ENCODE results near the gene AUTS2. TPM values are rescaled to one million over a fixed set of nuclear protein-coding genes. Genes with fewer than 3 reads are reported as not detected.

Gene AUTS2
- total and polyA plus RNA-seq, 11 donors: 3.4 to 14.0 (median 7.3) TPM

DNA sequence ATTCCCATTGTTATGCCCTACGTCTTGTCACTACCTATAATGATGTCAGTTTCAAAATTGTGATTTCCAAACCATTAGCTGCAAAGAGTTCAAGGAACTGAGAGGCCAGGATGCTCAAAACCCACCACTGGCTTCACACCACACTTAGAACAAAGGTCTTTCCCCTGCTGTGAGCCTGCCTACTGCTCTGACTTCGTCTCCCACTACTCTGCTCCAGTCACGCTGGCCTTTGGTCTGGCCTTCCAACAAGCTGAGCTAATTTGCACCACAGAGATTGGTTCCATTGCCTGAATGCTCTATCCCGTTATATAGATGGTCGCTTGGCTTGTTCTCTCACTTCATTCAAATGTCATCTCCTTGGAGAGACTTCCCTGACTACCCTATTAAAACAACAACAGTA lies 961.5 kb downstream of the AUTS2 start:
- DNase-seq: no peak
- Histone ChIP-seq H3K4me3 (no peak overlapping the region), H3K9me3 (no peaks in the 10 kb centered on the region), H3K4me1 (no peaks in the 10 kb centered on the region), H3K27ac (no peak overlapping the region), H3K36me3 (no peaks in the 10 kb centered on the region), H3K27me3 (no peaks in the 10 kb centered on the region)
- intact Hi-C loops (cut with DNase I): no loop called here
- 96 to 98% (median 97%) methylated on average over 5 of the region's 5 CpGs for WGBS, 4 donors
- no peak for ATAC-seq
- TF ChIP-seq POLR2A (IDR thresholded peaks at IDR 0.05): no peak
- TF ChIP-seq, protein P1, sequence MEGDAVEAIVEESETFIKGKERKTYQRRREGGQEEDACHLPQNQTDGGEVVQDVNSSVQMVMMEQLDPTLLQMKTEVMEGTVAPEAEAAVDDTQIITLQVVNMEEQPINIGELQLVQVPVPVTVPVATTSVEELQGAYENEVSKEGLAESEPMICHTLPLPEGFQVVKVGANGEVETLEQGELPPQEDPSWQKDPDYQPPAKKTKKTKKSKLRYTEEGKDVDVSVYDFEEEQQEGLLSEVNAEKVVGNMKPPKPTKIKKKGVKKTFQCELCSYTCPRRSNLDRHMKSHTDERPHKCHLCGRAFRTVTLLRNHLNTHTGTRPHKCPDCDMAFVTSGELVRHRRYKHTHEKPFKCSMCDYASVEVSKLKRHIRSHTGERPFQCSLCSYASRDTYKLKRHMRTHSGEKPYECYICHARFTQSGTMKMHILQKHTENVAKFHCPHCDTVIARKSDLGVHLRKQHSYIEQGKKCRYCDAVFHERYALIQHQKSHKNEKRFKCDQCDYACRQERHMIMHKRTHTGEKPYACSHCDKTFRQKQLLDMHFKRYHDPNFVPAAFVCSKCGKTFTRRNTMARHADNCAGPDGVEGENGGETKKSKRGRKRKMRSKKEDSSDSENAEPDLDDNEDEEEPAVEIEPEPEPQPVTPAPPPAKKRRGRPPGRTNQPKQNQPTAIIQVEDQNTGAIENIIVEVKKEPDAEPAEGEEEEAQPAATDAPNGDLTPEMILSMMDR (IDR thresholded peaks at IDR 0.05): no peak

DNA sequence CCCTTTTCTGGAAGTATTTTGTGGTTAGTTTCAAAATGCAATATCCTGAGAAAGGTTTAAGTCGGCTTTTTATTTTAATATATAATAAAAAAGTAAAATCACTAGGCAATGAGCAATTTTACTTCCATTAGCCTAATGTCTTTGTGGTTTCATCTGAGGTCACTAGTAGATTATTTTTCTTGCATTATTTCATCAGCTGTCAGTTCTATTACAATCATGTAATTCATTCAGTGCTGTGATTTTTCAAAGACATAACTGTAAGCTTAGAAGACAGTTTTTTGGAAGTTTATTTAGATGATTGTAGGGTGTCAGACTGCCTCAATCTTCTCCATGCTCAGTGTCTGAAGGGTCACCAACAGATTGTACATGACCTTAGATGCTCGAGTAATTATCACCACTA lies 965.7 kb downstream of the AUTS2 start:
- 92 to 96% (median 94%) methylated on average over 2 of the region's 2 CpGs for WGBS, 4 donors
- no peaks in the 10 kb centered on the region for H3K9me3 ChIP-seq
- no peak for DNase-seq
- intact Hi-C loops (cut with DNase I): no loop called here
- H3K36me3 ChIP-seq: no peaks in the 10 kb centered on the region
- H3K27ac ChIP-seq: no peak overlapping the region
- H3K27me3 ChIP-seq: no peaks in the 10 kb centered on the region
- TF ChIP-seq POLR2A (IDR thresholded peaks at IDR 0.05): no peak
- TF ChIP-seq, protein P1 (IDR thresholded peaks at IDR 0.05): no peak
- ATAC-seq: no peak
- H3K4me1 ChIP-seq: peaks cover 0 to 7% (median 0%) of the 10 kb centered on the region in 12 donors
- no peak overlapping the region for H3K4me3 ChIP-seq

DNA sequence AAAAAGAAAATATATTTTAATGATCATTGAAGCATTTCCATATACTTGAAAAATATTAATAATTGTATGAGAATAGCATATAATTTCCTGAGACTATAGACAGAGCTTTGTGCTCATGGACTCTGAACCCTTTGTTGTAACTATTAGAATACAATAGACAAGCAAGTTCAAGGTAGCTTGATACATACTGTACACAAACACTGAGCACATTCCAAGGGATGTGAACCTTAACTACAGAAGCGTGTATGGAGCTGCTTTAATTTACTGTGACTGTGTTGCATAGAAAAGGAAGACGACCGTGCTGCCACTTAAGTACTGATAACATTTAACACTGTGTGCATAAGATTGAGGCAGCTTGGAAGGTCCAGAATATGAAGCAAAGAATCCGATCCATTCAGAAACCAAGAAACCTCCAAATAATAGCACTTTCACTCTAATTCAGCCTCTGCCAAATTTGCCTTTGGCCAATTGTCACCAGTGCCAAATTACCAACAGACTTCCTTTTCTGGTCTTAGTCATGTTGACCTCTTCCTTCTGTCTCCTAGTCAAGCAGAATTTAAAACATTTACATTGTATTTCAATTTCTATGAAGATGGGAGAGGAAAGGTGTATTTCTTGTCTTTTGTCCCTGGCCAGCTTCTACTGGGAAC lies 967.6 kb downstream of the AUTS2 start:
- intact Hi-C loops (cut with DNase I): no loop called here
- H3K27me3 ChIP-seq: no peaks in the 10 kb centered on the region
- ATAC-seq (no peak), DNase-seq (no peak)
- H3K9me3 ChIP-seq: no peaks in the 10 kb centered on the region
- no peak overlapping the region for H3K27ac ChIP-seq
- no peaks in the 10 kb centered on the region for H3K36me3 ChIP-seq
- TF ChIP-seq, protein P1 (IDR thresholded peaks at IDR 0.05): no peak
- TF ChIP-seq POLR2A (IDR thresholded peaks at IDR 0.05): no peak
- H3K4me1 ChIP-seq: peaks cover 0 to 16% (median 6%) of the 10 kb centered on the region in 12 donors
- 64 to 75% (median 70%) methylated on average over 4 of the region's 4 CpGs for WGBS, 4 donors
- H3K4me3 ChIP-seq: no peak overlapping the region

DNA sequence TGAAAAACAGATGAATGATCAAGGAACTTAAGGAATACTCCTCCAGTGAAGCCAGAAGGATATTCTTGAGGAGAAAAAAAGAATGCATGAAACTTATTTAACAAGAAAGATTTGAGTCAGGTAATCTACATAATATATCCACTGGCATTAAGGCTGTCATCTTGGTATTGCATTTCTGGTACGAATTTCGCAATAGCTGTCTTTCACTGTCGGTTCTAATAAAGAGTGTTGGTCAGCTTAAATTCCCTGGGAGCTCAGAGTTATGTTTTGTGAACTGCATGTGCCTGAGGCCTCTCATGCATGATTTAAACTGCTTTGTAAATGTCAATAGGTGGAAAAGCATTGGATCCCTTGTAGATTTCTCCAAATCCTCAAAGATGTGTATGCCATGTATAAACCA lies 968.4 kb downstream of the AUTS2 start:
- TF ChIP-seq, protein P1 (IDR thresholded peaks at IDR 0.05): no peak
- TF ChIP-seq POLR2A (IDR thresholded peaks at IDR 0.05): no peak
- ATAC-seq (no peak), DNase-seq (no peak)
- Histone ChIP-seq H3K27ac (no peak overlapping the region), H3K4me1 (peaks cover 0 to 16% (median 6%) of the 10 kb centered on the region in 12 donors), H3K36me3 (no peaks in the 10 kb centered on the region), H3K9me3 (no peaks in the 10 kb centered on the region), H3K4me3 (no peak overlapping the region), H3K27me3 (no peaks in the 10 kb centered on the region)
- intact Hi-C loops (cut with DNase I): no loop called here
- 84 to 91% (median 87%) methylated on average over 3 of the region's 3 CpGs for WGBS, 4 donors
